WTC11 (cell line): ENCODE measurements around the gene ZNF438. TPM values are rescaled to one million over a fixed set of nuclear protein-coding genes. Genes with fewer than 3 reads are reported as not detected.
"Not testable (repeated sequence)": the region's sequence is repeated elsewhere in the genome, so short reads cannot be mapped to it uniquely, and the experiment has no call there.

ENCODE experiments used
- ATAC-seq: fragments of 200-7000 bp; cut with Tn5 transposase; 2 replicates; pipeline ENCODE4 v1.10.0; 2021; ENCODE audit warnings: mild to moderate bottlenecking, moderate library complexity
- CTCF ChIA-PET: fragments of 300-600 bp; sonication (Branson Sonifier 250); formaldehyde crosslinking; loops from one replicate; lab custom pipeline; 2021; ENCODE audit warnings: antibody characterized with exemption; lab: Charles Lee
- POLR2A ChIA-PET: fragments of 350-600 bp; sonication (Branson Sonifier 250); formaldehyde crosslinking; loops from one replicate; lab custom pipeline; 2021; ENCODE audit warnings: antibody characterized with exemption; lab: Charles Lee
- DNase-seq: peaks from one replicate; pipeline ENCODE4 v3.0.0; 2021; ENCODE audit warnings: low spot score
- H3K27ac Mint-ChIP-seq: 2 replicates; pipeline ENCODE4 v1.8.0; 2021; ENCODE audit warnings: mixed read lengths
- H3K27me3 Mint-ChIP-seq: 2 replicates; pipeline ENCODE4 v1.8.0; 2021; ENCODE audit warnings: low read depth, mild to moderate bottlenecking, moderate library complexity, mixed read lengths
- H3K36me3 Mint-ChIP-seq: 2 replicates; pipeline ENCODE4 v1.8.0; 2021; ENCODE audit warnings: mixed read lengths
- H3K4me1 Mint-ChIP-seq: 2 replicates; pipeline ENCODE4 v1.8.0; 2022; ENCODE audit warnings: mixed read lengths
- H3K4me3 Mint-ChIP-seq: 2 replicates; pipeline ENCODE4 v1.8.0; 2021; ENCODE audit warnings: mild to moderate bottlenecking, moderate library complexity, mixed read lengths
- H3K9me3 Mint-ChIP-seq: 2 replicates; pipeline ENCODE4 v1.8.0; 2021; ENCODE audit warnings: mixed read lengths
- CREB1 ChIP-seq: sonication (generic); formaldehyde crosslinking; IDR thresholded peaks from 2 replicates; pipeline ENCODE4 v1.8.0; 2023; ENCODE audit warnings: mild to moderate bottlenecking, missing genetic modification reagents
- ESRRA ChIP-seq: sonication (generic); formaldehyde crosslinking; IDR thresholded peaks from 2 replicates; pipeline ENCODE4 v1.8.1; 2022; ENCODE audit warnings: mild to moderate bottlenecking, missing genetic modification reagents, borderline replicate concordance
- GTF2I ChIP-seq: fragments of 250-450 bp; sonication (Bioruptor Pico); conservative IDR thresholded peaks from 2 replicates; pipeline ENCODE4 v1.4.0; 2021; ENCODE audit warnings: mild to moderate bottlenecking
- SP1 ChIP-seq: sonication (generic); formaldehyde crosslinking; conservative IDR thresholded peaks from 2 replicates; pipeline ENCODE4 v1.8.1; 2022; ENCODE audit warnings: missing genetic modification reagents
- ZNF138 ChIP-seq: sonication (generic); formaldehyde crosslinking; conservative IDR thresholded peaks from 2 replicates; pipeline ENCODE4 v1.8.1; 2022; ENCODE audit warnings: mild to moderate bottlenecking, moderate library complexity, missing genetic modification reagents
- ZNF219 ChIP-seq: sonication (generic); formaldehyde crosslinking; IDR thresholded peaks from 2 replicates; pipeline ENCODE4 v1.8.0; 2023; ENCODE audit warnings: missing genetic modification reagents, mild to moderate bottlenecking, borderline replicate concordance
- ZNF416 ChIP-seq: fragments of 250-450 bp; sonication (Bioruptor Pico); IDR thresholded peaks from 2 replicates; pipeline ENCODE4 v1.9.0; 2021; ENCODE audit warnings: mild to moderate bottlenecking, inconsistent platforms
- total RNA-seq: library from RNA; stranded (reverse); gene quantifications from 3 replicates; pipeline ENCODE4 v1.2.3, GENCODE V29; 2021
- TF ChIP-seq, protein P1 (sequence below): sonication (generic); formaldehyde crosslinking; conservative IDR thresholded peaks from 2 replicates; pipeline ENCODE4 v1.8.1; 2023; ENCODE audit warnings: mild to moderate bottlenecking, low read depth, missing genetic modification reagents, moderate library complexity
- TF ChIP-seq, protein P2 (sequence below): sonication (generic); formaldehyde crosslinking; IDR thresholded peaks from 2 replicates; pipeline ENCODE4 v1.8.1; 2022; ENCODE audit warnings: mild to moderate bottlenecking, missing genetic modification reagents, moderate library complexity, borderline replicate concordance
- TF ChIP-seq, protein P3 (sequence below): sonication (generic); formaldehyde crosslinking; IDR thresholded peaks from 2 replicates; pipeline ENCODE4 v1.8.0; 2022; ENCODE audit warnings: mild to moderate bottlenecking, missing genetic modification reagents
- TF ChIP-seq, protein P4 (sequence below): sonication (generic); formaldehyde crosslinking; IDR thresholded peaks from 2 replicates; pipeline ENCODE4 v1.8.0; 2022; ENCODE audit warnings: mild to moderate bottlenecking, missing genetic modification reagents
- TF ChIP-seq, protein P5 (sequence below): sonication (generic); formaldehyde crosslinking; IDR thresholded peaks from 2 replicates; pipeline ENCODE4 v1.8.1; 2023; ENCODE audit warnings: mild to moderate bottlenecking, missing genetic modification reagents
- TF ChIP-seq, protein P6 (sequence below): fragments of 200-600 bp; IDR thresholded peaks from 2 replicates; pipeline ENCODE4 v1.8.0; 2022; ENCODE audit warnings: antibody characterized with exemption
- TF ChIP-seq, protein P7 (sequence below): fragments of 250-450 bp; sonication (Bioruptor Pico); IDR thresholded peaks from 2 replicates; pipeline ENCODE4 v1.9.0; 2021; ENCODE audit warnings: moderate library complexity, mild to moderate bottlenecking, inconsistent platforms, borderline replicate concordance

The ZNF438 gene
- total RNA-seq, 1 experiment from 2014 or later = 1.9 TPM

DNA sequence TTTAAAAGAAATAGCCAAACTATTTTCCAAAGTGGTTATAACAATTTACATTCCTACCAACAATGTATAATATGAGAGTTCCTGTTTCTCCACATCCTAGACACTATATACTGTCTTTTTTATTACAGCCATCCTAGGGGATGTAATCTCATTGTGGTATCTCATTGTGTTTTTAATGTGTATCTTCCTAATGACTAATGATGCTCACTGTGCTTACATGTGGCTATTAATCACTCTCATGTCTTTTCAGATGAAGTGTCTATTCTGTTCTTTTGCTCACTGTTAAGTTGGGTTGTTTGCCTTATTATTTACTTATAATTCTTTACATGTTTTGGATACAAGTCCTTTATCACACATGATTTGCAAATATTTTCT lies 71.8 kb downstream of the ZNF438 start (continued):
- TF ChIP-seq, protein P1, sequence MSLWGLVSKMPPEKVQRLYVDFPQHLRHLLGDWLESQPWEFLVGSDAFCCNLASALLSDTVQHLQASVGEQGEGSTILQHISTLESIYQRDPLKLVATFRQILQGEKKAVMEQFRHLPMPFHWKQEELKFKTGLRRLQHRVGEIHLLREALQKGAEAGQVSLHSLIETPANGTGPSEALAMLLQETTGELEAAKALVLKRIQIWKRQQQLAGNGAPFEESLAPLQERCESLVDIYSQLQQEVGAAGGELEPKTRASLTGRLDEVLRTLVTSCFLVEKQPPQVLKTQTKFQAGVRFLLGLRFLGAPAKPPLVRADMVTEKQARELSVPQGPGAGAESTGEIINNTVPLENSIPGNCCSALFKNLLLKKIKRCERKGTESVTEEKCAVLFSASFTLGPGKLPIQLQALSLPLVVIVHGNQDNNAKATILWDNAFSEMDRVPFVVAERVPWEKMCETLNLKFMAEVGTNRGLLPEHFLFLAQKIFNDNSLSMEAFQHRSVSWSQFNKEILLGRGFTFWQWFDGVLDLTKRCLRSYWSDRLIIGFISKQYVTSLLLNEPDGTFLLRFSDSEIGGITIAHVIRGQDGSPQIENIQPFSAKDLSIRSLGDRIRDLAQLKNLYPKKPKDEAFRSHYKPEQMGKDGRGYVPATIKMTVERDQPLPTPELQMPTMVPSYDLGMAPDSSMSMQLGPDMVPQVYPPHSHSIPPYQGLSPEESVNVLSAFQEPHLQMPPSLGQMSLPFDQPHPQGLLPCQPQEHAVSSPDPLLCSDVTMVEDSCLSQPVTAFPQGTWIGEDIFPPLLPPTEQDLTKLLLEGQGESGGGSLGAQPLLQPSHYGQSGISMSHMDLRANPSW = no peak
- TF ChIP-seq CREB1 (CRISPR knock-in tag) (no peak), ZNF138 (CRISPR knock-in tag) (no peak)
- TF ChIP-seq, protein P2, sequence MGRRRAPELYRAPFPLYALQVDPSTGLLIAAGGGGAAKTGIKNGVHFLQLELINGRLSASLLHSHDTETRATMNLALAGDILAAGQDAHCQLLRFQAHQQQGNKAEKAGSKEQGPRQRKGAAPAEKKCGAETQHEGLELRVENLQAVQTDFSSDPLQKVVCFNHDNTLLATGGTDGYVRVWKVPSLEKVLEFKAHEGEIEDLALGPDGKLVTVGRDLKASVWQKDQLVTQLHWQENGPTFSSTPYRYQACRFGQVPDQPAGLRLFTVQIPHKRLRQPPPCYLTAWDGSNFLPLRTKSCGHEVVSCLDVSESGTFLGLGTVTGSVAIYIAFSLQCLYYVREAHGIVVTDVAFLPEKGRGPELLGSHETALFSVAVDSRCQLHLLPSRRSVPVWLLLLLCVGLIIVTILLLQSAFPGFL (CRISPR knock-in tag) = no peak

DNA sequence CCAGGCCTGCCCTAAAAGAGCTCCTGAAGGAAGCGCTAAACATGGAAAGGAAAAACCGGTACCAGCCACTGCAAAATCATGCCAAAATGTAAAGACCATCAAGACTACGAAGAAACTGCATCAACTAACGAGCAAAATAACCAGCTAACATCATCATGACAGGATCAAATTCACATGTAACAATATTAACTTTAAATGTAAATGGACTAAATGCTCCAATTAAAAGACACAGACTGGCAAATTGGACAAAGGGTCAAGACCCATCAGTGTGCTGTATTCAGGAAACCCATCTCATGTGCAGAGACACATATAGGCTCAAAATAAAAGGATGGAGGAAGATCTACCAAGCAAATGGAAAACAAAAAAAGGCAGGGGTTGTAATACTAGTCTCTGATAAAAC lies 82.4 kb downstream of the ZNF438 start:
- DNase-seq, H3K27ac Mint-ChIP-seq, ATAC-seq, H3K4me1 Mint-ChIP-seq, POLR2A ChIA-PET, H3K4me3 Mint-ChIP-seq, H3K36me3 Mint-ChIP-seq, CTCF ChIA-PET, H3K27me3 Mint-ChIP-seq: not testable (repeated sequence)
- peaks cover 11% of the 10 kb centered on the region for H3K9me3 Mint-ChIP-seq

DNA sequence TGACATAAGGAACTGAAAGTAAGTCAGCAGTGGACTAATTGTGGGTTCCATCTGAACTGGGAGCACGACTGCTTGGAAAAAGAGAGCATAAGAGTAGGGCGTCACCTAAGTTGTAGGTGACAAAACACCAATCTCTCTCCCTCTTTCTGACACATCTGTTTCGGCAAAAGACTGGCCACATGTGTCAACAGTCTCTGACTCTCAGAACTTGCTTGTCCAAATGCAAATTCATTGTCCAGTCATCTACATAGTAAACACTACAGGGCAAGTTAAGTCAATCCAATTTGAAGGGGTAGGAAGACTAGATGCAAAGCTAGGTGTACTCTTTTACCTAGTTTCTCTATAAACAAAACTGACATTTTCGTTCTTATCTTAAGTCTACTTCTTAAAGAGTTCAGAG lies 87.7 kb downstream of the ZNF438 start:
- no peak for ATAC-seq
- Mint-ChIP-seq H3K27me3 (no peaks in the 10 kb centered on the region), H3K36me3 (peaks cover 9% of the 10 kb centered on the region), H3K9me3 (peaks cover 7% of the 10 kb centered on the region), H3K4me3 (no peak overlapping the region), H3K4me1 (peaks cover 13% of the 10 kb centered on the region), H3K27ac (no peak overlapping the region)
- no peak for DNase-seq
- no peak for TF ChIP-seq ZNF416 (CRISPR knock-in tag)
- TF ChIP-seq, protein P3, sequence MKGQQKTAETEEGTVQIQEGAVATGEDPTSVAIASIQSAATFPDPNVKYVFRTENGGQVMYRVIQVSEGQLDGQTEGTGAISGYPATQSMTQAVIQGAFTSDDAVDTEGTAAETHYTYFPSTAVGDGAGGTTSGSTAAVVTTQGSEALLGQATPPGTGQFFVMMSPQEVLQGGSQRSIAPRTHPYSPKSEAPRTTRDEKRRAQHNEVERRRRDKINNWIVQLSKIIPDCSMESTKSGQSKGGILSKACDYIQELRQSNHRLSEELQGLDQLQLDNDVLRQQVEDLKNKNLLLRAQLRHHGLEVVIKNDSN (CRISPR knock-in tag) = no peak
- TF ChIP-seq, protein P4, sequence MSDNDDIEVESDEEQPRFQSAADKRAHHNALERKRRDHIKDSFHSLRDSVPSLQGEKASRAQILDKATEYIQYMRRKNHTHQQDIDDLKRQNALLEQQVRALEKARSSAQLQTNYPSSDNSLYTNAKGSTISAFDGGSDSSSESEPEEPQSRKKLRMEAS (CRISPR knock-in tag) = no peak
- TF ChIP-seq, protein P5, sequence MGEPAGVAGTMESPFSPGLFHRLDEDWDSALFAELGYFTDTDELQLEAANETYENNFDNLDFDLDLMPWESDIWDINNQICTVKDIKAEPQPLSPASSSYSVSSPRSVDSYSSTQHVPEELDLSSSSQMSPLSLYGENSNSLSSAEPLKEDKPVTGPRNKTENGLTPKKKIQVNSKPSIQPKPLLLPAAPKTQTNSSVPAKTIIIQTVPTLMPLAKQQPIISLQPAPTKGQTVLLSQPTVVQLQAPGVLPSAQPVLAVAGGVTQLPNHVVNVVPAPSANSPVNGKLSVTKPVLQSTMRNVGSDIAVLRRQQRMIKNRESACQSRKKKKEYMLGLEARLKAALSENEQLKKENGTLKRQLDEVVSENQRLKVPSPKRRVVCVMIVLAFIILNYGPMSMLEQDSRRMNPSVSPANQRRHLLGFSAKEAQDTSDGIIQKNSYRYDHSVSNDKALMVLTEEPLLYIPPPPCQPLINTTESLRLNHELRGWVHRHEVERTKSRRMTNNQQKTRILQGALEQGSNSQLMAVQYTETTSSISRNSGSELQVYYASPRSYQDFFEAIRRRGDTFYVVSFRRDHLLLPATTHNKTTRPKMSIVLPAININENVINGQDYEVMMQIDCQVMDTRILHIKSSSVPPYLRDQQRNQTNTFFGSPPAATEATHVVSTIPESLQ (CRISPR knock-in tag) = no peak
- TF ChIP-seq ESRRA (CRISPR knock-in tag) = no peak
- TF ChIP-seq, protein P6, sequence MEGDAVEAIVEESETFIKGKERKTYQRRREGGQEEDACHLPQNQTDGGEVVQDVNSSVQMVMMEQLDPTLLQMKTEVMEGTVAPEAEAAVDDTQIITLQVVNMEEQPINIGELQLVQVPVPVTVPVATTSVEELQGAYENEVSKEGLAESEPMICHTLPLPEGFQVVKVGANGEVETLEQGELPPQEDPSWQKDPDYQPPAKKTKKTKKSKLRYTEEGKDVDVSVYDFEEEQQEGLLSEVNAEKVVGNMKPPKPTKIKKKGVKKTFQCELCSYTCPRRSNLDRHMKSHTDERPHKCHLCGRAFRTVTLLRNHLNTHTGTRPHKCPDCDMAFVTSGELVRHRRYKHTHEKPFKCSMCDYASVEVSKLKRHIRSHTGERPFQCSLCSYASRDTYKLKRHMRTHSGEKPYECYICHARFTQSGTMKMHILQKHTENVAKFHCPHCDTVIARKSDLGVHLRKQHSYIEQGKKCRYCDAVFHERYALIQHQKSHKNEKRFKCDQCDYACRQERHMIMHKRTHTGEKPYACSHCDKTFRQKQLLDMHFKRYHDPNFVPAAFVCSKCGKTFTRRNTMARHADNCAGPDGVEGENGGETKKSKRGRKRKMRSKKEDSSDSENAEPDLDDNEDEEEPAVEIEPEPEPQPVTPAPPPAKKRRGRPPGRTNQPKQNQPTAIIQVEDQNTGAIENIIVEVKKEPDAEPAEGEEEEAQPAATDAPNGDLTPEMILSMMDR = no peak
- TF ChIP-seq, protein P7, sequence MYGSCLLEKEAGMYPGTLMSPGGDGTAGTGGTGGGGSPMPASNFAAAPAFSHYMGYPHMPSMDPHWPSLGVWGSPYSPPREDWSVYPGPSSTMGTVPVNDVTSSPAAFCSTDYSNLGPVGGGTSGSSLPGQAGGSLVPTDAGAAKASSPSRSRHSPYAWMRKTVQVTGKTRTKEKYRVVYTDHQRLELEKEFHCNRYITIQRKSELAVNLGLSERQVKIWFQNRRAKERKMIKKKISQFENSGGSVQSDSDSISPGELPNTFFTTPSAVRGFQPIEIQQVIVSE (CRISPR knock-in tag) = no peak
- TF ChIP-seq GTF2I (CRISPR knock-in tag) = no peak
- no peak for TF ChIP-seq SP1 (CRISPR knock-in tag)
- no peak for TF ChIP-seq ZNF219 (CRISPR knock-in tag)
- CTCF ChIA-PET = no interaction called here
- POLR2A ChIA-PET = no interaction called here
